Astrocyte of the hippocampus (primary cell): ENCODE results near the gene CNTNAP2.

Experiments
- DNase-seq: peaks from one replicate; pipeline ENCODE4 v3.0.0; 2011; ENCODE audit warnings: low read depth, low spot score

The CNTNAP2 gene

DNA sequence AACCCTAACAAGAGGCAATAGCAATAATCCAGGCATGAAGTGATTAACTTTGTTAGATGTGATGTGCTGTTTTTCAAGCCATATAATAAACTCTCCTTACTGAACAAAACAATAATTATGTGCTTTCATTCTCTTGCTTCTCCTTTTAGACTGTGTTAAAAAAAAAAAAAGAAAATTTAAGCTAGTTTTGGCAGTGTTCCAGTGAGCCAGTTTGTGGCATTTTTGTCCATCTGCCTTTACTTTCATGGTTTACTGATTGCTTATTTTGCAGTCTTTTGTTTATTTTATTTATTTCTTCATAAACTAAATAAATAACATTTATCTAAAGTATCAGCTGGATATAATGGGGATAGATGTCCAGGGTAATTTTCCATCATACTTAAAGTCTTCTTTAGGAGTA is 625.3 kb downstream of the CNTNAP2 start:
- DNase-seq, result no peak

DNA sequence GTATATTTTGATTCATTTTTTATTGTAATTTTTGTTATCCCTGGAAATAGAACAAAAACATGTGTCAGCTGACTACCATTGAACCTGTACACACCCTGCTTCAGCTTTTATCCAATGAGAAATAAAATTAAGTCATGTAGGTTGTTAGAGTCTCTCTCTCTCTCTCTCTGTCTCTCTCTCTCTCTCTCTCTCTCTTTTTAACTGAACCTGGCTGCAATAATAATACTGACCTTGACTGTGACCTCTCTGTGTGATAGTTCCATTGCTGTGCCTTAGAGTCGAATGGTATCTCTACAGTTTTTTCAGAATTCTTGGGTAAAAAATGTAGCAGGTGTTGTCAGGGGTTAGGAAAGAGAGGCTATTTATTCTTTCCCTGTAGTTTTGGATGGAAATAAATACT is 637.8 kb downstream of the CNTNAP2 start:
- no peak for DNase-seq

GRCh38 chr7:146755585-146755984 is 639.0 kb downstream of the CNTNAP2 start:
- DNase-seq, result no peak

GRCh38 chr7:146764458-146764857 is 647.9 kb downstream of the CNTNAP2 start:
- no peak for DNase-seq

DNA sequence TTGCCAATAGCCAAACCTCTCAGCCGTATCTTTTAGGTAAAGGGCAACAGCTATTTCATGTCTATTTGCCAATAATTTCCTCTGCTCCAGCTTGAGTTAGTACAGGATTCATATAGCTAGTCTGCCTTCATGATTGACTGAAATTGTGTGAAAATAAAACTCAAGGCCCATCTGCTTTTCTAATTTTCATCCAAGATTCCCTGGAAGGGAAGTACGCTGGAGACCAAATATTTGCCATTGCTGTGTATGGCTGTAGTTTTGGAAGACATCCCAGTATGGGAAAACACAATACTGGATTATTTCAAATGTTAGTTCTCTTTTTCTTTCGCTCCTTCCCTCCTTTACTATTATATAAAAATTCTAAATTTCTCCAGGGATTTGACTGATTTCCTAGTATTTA is 652.4 kb downstream of the CNTNAP2 start:
- no peak for DNase-seq

DNA sequence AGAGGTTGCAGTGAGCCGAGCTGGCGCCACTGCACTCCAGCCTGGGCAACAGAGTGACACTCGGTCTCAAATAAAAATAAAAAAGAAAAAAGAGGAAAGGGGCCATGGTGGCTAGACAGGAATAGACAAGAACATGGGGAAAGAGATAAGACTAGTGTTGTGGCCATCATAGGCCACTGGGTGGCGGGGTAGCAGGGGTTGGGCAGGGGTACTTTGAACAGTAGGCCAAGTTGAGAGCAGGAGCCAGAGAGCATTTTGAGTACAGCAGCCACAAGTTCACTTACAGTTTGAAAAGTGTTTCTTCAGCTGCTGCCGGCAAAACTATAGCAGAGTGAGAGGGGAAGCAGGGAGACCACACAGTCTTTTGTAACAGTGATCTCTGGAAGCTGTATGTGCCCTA is 656.0 kb downstream of the CNTNAP2 start:
- DNase-seq, result no peak

GRCh38 chr7:146773506-146773905 is 656.9 kb downstream of the CNTNAP2 start:
- no peak for DNase-seq

GRCh38 chr7:146781352-146782116 is 664.9 kb downstream of the CNTNAP2 start:
- DNase-seq, result no peak

DNA sequence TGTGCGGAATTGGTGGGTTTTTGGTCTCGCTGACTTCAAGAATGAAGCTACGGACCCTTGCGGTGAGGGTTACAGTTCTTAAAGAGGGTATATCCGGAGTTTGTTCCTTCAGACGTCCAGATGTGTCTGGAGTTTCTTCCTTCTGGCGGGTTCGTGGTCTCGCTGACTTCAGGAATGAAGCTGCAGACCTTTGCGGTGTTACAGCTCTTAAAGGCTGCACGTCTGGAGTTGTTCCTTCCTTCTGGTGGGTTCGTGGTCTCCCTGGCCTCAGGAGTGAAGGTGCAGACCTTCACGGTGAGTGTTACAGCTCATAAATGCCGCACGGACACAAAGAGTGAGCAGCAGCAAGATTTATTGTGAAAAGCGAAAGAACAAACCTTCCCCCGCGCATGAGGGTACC is 670.7 kb downstream of the CNTNAP2 start:
- DNase-seq, result no peak

DNA sequence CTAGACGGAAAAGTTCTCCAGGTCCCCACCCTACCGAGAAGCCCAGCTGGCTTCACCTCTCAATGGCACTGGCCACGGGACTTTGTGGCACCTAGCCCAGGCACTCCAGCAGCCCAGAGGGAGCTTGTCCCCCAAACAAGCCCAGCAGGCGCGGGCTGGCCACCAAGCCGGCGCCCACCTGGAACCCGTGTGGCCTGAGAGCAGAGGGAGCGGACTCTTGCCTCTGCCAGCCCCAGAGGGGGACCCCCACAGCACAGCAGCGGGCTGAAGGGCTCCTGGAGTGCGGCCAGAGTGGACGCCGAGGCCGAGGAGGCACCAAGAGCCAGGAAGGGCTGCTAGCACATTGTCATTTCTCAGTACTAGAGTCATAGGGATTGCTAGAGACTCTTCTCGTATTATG is 671.4 kb downstream of the CNTNAP2 start:
- no peak for DNase-seq

GRCh38 chr7:146791344-146792285 is 675.0 kb downstream of the CNTNAP2 start:
- DNase-seq, result peak; percentile 14

GRCh38 chr7:146804620-146805019 is 688.0 kb downstream of the CNTNAP2 start:
- no peak for DNase-seq

DNA sequence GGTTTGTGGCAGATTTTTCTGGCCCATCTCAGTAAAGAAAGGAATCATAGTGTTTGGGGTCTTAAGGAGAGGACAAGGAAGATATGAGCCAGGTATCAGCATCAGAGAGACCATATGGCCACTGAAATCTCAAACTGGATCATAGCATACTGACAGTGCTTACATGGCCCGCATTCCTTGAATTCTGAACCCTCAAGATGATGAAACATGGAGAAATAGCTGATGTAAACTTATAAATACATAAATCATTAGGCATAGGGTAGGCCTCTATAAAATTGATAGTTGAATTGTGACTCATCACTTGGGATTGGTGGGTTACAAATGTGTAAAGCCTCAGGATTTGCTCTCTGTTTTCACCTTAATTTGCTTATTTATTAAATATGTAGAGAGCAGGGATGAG is 688.5 kb downstream of the CNTNAP2 start:
- no peak for DNase-seq

- no peak for DNase-seq
Measured at GRCh38 chr7:146826329-146826728, 709.7 kb downstream of the CNTNAP2 start.

GRCh38 chr7:146830686-146831085 is 714.1 kb downstream of the CNTNAP2 start:
- no peak for DNase-seq

GRCh38 chr7:146831875-146832274 is 715.3 kb downstream of the CNTNAP2 start:
- DNase-seq, result no peak

DNA sequence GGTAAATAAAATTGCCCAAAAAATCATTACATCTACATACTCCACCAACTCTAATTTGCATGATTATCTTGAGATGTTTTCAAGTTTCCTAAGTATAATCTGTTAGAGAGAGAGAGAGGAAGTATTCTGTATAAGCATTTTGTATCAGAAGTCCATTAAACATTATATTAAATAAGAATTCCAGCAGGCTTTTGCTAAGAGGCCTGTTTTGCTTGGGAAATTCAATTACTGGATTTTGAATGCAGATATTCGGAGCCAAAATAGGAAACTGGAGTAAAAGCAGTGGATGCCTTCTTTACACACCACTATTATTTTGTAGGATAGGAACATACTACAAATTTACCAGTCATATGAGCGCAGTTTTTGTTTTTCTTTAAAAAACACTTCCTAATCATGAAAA is 727.8 kb downstream of the CNTNAP2 start:
- no peak for DNase-seq

DNA sequence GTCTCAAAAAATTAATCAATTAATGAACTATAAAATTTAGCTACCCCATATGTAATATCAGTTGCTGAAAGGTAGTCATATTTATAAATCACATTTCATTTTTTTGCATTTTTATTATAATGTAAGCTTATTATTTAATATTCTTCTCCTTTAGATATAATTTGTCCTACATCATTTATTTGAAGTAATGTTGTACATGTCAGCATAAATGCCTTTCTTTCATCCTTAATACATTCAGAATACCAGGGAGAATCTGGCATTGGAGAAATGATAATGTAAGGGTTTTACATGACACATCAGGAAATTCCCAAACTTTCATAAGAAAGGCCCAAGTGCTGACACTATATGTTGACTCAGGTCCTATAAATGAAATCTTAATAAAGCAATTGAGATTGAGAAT is 742.1 kb downstream of the CNTNAP2 start:
- DNase-seq, result no peak

GRCh38 chr7:146861701-146862100 is 745.1 kb downstream of the CNTNAP2 start:
- no peak for DNase-seq

GRCh38 chr7:146862415-146862814 is 745.8 kb downstream of the CNTNAP2 start:
- DNase-seq, result no peak

GRCh38 chr7:146864644-146865043 is 748.0 kb downstream of the CNTNAP2 start:
- no peak for DNase-seq

GRCh38 chr7:146865696-146866095 is 749.1 kb downstream of the CNTNAP2 start:
- no peak for DNase-seq

DNA sequence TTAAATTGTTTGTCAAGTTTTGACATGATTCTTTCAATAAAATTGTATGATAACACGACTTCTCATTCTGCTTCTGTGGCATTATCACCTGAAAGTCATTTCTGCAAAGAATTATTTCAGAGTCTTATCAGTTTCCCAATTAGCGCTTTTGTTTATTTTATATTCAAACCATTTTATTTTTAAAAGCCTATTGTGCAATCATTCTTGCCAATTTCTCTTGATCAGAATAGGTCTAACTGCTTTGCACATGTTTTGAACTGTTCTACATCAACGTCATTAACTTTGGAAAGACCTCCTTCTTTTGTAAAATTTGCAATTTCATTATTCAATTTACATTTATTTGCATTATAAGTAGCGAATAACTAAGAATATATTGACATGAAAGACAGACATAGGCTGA is 758.1 kb downstream of the CNTNAP2 start:
- DNase-seq, result no peak
